Glomerular visceral epithelial cell (primary cell): ENCODE data around the gene ME1.
"Not testable (repeated sequence)": the region's sequence is repeated elsewhere in the genome, so short reads cannot be mapped to it uniquely, and the experiment has no call there.

ENCODE experiments used
- DNase-seq: peaks from one replicate; pipeline ENCODE4 v3.0.0-alpha.2; 2016; ENCODE audit errors: extremely low spot score

The ME1 gene

DNA sequence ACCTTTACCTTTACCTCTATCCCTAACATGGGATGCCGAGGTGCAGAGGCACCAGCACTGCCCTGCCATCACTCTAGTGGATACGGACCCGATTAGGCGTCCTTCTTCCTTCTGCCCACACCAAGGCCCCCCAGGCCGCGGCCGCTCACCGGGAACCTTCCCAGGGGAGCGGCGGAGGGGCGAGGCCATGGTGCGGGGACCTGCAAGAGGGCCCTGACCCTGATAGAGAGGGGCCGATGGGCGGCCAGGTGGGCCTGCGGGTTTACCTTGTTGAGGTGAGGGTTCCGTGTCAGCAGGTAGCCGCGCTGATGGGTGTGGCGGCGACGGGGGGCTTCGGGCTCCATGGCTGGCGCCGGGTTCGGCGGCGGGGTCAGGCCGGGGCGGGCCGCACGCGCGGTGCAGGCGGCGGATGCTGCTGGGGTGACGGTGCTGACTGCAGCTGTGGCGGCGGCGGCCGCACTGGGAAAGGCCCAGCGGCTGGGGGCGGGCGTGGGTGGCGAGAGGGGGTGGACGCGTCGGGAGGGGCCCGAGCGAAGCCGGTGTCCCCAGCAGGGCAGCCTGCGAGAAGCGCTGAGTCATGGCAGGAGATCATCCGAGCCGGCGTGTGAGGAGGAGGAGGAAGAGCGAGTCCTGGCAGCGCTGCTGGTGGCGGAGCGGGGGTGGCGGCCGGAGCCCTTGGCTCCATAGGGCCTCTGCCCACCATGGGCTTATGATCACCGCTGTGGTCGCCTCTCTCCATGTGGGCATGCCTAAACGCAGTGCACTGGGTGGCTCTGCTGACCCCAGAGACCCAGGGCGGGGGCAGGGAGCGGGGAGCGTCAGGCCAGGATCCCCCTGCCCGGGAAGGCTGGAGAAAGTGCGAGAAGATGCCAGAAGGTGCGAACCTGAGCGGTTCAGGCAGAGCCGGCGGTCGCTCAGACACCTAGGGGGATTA is at the start of gene ME1:
Gene ME1 (minus strand): TSS at position 441 of the 934 bp plus-strand sequence. CDS start 97 bp downstream, at position 344.
- peak; percentile 93 for DNase-seq

DNA sequence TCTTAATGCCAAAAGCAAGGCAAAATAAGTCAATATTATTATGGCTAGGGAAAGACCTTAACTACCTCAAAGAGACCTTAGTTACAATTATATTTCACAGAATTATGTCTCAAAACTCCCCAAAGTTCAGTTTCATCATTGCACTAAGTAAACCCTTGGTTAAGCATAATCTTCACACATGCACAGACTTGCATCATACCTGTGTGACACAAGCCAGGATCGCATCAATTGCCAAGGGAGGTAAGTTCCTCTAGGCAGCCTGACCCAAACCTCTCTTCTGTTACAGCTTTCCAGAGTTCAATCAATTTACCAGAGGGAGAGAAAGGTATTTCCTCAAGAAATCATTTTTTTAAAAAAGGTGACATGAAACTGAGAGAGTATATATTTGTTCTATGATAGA is 49.6 kb upstream of the ME1 start:
- no peak for DNase-seq

DNA sequence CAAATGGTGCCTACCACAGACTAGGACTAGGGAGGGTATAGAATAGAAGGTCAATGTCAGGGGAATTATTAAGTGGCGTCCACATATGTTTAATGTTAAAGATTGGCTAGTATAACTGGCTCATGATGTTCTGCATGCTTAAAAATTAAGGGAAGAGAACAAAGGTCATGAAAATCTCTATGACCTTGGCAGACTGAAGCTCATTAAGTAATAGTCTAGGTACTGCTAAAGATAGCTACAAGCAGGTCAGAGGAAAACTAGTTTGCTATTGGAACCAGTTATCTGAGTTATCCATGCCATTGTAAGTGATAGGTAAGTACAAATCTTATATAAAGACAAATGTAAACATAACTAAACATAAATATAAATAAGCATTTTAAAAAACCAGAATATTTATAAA is 48.5 kb upstream of the ME1 start:
- DNase-seq = no peak

DNA sequence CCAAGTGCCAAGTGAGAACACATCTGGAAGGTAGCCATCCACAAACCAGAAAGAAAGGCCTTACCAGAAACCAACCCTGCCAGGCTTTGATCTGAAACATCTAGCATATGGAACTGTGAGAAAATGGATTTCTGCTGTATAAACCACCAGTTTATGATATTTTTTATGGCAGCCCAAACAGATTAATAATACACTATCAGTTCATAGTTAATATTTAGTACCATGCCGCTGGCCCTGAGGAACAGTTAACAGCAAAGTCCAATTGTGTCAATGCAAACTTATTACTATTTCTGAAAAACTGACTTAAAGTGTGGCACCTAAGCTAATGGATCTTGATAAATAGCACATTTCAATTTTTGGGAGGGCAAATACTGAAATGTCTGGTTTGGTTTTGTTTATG is 46.1 kb upstream of the ME1 start:
- no peak for DNase-seq

DNA sequence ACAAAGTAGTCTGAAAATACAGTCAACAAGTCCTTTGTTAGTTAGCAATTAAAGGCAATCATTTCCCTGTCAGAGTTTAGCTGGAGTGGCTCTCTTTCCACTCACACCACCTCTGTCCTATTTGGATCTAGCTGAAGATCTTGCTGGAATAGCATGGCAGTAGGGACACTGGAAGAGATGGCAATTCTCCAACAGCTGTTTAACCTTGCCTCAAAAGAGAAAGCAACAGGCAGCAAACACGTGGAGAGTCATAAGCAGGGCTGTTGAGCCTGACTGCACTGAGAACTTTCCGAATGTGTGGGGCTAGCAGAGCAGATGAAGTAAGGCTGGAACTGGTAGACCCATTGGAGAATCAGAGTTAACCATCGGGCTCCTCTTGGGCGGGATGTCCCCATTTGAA is 43.5 kb upstream of the ME1 start:
- DNase-seq = peak; percentile 12

DNA sequence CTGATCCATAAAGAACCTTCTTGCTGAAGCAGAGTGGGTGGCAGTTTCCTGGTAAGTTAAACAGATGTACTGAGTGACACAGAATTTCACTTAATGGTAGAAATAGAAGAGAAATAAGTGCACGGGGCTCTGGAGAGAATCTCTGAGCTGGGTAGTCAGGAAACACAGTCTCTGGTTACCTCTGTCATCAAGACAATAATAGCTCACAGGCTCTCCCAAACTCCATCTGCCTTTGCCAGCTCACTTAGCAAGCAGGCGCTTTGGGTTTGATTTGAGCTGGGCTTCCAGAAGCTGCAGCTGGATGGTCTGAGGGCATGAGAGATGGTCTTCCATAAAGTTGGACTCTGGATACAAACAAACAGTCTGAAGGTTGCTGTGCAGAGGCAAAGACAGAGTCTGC is 41.9 kb upstream of the ME1 start:
- no peak for DNase-seq

DNA sequence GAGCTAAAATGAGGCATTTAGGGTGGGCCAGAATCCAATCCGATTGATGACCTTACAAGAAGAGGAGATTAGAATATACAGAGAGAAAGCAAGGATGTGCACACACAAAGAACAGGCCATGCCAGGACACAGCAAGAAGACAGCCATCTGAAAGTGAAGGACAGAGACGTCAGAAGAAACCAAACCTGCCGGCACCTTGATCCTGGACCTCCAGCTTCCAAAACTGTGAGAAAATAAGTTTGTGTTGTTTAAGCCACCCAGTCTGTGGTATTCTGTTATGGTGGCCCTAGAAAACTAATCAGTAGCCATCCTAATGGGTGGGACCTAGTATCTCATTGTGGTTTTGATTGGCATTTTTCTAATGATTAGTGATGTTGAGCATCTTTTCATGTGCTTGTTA is 39.7 kb upstream of the ME1 start:
- DNase-seq = no peak

DNA sequence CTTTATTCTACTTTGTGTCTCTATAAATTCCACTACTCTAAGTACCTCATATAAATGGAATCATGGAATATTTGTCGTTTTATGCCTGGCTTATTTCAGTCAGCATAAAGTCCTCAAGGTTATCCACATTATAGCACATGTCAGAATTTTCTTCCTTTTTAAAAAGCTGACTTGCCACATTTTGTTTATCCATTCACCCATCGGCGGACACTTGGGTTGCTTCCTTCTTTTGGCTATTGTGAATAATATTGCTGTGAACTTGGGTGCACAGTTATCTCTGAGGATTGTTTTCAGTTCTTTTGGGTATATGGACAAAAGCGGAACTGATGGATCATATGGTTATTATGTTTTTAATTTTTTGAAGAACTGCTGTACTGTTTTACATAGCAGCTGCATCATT is 39.1 kb upstream of the ME1 start:
- DNase-seq = no peak

DNA sequence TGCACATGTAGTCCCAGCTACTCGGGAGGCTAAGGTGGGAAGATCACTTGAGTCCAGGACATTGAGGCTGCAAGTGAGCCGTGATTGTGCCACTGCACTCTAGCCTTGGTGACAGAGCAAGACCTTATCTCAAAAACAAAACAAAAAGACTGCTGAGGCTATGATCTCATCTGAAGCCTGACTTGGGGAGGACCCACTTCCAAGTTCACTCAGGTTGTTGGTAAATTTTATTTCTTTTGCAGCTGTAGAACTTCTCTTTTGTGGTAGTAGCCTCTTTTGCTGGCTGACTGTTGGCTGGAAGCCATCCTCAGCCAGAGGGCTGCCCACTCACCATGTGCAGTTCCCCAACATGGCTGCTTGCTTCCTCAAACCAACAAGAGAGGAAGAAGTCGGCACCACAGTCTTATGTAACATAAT is 36.8 kb upstream of the ME1 start:
- DNase-seq = no peak

DNA sequence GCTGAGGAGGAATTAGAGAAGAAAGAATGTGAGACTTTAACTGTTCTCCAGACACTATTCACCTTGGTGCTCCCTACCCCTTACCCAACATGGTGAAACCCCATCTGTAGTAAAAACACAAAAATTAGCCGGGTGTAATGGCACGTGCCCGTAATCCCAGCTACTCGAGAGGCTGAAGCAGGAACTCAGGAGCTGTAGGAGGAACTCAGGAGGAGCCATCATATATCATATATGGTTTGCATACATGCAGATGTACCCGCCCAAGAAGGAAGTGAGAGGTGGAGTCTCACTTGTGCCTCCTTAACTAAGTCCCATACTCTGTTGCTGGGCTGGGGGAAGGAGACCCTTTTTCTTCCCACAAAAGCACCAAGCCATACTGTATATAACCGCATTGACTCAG is 35.5 kb upstream of the ME1 start:
- no peak for DNase-seq

DNA sequence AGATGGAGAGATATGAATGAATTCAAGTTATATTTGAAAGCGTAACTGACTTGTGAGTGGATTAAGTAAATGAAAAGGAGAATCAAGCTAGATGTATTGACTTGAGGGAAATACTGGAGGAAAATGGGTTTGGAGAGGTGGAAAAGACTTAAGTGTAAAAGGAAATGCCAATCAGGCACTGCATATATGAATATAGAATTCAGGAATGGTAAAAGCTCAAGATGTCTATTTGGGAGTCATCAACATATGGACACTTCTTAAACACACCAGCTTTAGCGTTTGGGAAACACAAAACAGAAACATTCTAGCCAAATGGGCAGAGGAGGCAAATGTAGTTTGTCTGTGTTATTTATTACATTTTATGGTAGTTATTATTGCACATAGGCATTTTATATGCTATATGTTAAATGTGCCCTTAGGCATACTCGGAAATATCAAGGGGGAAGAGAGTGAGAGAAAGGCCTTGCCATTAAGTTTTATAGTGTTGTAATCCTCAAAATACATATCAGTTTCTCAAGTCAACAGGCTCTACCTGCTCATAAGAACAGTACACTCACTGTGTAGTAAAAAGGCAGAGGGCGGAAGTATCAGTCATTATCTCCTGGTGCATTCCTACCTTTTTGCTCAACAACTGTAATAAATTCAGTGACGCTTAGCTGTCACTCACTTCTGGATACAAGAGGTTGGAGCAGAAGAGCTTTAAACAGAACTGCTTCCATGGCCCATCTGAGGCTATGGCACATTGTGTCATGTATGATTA is 33.7 kb upstream of the ME1 start:
- no peak for DNase-seq

DNA sequence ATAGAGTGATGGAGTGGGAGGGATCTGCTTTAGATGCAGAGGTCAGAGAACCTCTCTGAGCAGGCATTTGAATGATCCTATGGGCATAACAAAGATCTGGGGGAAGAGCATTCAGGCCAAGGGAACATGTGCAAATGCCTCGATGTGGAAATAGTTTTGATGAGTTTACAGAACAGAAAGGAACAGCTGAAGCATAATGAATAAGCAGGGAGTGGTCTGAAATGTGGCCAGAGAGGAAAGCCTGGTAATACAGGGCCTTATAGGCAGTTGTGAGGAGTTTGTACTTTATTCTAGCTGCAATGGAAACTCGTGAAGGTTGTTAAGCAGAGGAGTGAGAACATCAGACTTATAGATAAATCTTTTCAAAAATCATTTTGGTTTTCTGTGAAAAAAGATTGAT is 33.0 kb upstream of the ME1 start:
- DNase-seq = no peak

DNA sequence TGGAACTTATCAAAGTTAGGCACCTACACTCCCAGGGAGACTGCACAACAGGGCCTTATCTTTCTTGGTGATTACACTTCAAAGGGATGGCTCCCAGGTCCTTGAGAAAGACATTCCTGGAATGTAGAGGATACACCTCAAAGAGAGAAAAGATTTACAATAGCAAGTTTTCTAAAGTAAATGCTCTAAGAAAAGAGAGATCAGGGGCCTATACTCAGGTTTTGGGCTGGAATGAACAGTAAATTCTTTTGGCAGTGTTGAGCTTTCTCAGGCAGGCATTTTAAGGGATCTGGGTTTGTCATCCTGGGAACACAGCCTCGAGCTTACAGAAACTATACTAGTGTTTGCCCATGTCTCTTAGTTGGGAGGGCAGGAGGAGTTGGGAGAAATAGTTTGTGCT is 31.7 kb upstream of the ME1 start:
- no peak for DNase-seq

DNA sequence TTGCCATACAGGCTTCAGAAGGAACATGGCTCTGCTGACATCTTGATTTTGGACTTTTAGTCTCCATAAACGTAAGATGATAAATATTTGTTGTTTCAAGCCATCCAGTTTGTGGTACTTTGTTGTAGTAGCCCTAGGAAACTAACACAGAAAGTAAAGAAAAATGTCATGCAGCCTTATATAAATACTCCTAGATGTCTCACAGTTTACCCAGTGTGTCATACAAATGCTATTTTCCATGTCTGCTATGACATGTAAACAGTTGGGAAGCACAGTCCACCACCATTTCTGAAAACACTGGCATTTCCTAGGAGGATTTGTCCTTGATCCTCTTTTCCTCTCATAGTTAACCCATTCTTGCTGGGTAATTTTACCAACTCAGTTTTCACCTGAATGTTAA is 30.6 kb upstream of the ME1 start:
- DNase-seq = no peak

DNA sequence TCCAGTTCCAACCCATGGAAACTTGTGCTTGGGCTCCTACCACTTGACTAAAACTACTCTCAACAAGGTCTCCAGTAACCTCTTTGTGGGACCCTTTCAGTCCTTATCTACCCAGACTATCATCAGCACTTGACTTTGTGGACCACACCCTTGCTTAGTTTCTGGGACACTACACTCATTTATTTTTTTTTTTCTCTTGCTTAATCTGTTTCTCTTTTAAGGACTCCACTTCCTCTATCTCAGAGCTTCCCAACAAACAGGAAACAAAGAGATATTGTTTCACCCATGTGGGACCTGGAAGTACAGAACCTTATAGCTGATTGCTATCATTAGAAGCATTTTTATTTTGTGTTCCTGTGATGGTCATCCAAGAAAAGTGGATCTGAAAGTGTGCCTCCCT is 28.8 kb upstream of the ME1 start:
- DNase-seq = no peak

DNA sequence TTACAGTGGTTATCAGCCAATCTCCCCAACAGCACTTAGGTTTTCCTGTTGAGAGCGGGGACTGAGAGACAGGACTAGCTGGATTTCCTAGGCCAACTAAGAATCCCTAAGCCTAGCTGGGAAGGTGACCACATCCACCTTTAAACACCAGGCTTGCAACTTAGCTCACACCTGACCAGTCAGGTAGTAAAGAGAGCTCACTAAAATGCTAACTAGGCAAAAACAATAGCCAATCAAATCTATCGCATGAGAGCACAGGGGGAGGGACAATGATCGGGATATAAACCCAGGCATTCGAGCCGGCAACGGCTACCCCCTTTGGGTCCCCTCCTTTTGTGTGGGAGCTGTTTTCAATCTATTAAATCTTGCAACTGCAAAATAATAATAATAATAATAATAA is 19.2 kb upstream of the ME1 start:
- not testable (repeated sequence) for DNase-seq

DNA sequence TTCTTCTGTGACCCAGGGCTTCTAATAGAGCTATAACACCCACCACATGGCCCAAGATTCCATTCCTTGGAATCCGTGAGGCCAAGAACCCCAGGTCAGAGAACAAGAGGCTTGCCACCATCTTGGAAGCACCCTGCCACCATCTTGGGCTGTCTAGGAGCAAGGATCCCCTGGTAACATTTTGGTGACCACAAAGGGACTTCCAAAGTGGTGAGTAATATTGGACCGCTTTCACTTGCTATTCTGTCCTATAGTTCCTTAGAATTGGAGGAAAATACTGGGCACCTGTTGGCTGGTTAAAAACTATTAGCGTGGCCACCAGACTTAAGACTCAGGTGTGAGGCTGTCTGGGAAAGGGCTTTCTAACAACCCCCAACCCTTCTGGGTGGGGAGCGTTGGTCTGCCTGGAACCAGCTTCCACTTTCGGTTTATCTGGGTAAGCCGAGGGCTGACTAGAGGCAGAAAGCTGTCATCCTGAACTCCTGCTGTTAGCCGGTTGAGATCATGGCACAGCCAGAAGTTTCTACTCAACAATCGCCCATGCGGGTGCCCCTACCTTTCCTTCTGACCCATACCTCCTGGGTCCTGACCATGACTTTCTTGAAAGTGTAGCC is 13.3 kb upstream of the ME1 start:
- DNase-seq = not testable (repeated sequence)

DNA sequence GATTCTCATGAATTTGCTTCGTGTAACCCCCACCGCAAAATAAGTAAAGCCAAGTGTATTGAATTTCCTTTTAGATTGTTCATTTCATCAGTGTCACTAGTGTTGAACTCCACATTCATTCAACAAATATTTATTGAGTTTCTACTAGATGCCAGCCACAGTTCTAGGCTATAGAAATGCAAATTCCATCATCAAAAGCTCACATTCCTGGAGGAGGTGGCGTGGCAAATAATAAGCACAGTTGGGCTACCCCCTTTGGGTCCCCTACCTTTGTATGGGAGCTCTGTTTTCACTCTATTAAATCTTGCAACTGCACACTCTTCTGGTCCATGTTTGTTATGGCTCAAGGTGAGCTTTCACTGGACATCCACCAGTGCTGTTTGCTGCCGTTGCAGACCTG is 12.7 kb upstream of the ME1 start:
- DNase-seq = no peak

DNA sequence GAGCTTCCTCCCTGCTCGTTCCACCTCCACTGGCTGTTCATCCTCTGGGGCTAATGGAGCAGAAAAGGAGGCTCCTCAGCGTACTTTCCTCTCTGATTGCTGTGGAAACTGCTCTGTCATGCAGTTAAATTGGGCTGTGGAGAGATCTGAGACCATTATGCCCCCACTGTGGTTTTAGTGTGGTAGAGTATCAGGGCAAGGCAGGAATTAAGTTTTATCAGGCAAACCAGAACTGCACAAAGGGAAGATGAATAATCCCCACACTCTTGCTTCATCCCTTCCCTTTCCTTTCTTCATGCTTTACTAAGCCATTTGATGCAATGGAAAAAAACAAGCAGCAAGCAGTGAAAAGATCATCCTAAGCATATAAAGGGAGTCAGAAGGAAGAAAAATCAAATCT is 11.9 kb upstream of the ME1 start:
- peak; percentile 65 for DNase-seq

DNA sequence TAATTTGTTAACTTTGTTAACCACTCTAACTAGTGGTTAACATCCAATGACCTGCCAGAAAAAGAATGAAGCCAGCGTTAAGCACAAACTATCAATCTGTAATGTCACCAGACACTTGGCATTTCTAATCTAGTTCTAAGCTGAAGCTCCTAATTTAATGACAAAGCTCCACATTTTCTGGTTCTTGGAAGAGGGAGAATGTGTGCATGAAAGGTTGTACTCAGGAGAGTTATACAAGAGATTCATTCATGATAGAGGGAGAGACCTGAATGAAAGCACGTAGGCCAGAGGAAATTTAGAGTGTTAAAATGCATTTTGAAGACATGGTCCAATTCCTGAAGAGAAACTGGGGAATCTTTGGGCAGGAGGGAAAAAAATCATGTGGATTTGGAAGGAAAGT is 8.3 kb upstream of the ME1 start:
- DNase-seq = no peak

DNA sequence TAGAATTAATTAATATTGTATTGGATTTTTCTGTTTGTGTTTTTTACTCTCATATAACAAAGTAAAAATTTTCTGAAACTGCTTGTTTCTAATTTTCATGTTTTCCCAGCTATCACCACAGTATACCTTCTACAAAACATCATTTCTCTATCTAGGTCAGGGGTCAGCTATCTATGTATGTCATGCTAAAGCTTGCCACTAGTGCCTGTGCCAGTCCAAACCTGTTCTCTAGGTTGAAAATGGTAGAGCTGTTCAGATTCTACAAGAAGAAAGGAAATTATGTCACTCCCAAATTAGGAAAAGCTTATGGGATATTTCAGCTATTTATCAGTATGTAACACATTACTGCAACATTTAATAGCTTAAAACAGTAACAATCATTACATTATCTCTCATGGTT is 5.8 kb upstream of the ME1 start:
- DNase-seq = no peak

DNA sequence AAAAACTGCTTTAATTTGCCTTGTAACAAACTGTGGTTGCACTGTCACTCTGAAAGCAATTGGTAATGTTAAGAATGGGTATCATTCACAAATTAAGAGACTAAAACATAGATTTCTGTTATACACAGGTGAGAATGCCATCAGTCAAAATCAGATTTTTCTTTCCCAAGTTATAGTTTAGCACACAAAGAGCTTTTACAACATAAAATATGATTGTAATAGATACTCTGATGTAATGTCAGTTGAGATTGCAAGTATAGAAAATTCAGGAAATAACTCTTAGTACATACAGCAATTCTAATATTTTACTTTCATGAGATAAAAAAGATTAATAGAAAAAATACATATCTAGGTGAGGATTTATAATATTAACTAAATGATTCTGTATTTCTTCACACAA is 2.3 kb upstream of the ME1 start:
- DNase-seq = no peak

DNA sequence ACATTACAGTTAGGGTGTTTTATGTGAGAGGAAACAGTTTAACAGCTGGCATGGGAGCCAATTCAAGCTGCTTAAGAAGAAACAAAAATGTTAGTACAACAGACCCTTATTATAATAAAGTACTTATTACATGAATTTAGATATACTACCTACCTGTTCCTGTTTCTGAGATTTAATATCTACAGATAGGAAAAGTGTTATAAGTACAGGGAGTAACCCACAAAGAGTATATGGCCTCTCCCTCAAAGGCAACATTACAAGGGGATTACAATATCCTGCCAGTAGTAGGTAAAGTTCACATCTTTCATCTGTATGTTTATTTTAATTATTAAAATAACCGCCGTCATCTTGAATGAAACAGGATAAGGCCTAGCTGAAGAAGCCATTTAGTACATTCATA is 1.8 kb upstream of the ME1 start:
- no peak for DNase-seq
